ENCODE measurements around the gene SAMD10.
"Not testable (repeated sequence)": the region's sequence is repeated elsewhere in the genome, so short reads cannot be mapped to it uniquely, and the experiment has no call there.

The SAMD10 gene

DNA sequence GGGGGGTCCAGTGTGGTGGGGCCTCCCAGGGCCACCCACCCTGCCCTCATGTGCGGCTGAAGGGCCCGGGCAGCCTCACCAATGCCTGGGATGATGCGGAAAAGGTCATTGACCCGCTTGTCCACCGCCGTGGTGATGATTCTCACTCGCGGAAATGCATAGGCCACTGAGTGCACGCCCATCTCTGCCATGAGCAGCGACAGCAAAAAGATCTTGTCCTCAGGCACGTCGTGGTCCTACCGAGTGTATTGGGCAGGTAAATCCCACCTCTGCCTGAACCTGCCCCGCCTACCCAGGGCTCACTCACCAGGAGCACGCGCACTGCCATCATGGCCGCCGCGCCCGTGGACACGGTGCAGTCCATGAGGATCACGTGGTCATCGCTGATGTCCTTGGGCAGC is 39.4 kb downstream of the SAMD10 start:
- DNase-seq: no peak

DNA sequence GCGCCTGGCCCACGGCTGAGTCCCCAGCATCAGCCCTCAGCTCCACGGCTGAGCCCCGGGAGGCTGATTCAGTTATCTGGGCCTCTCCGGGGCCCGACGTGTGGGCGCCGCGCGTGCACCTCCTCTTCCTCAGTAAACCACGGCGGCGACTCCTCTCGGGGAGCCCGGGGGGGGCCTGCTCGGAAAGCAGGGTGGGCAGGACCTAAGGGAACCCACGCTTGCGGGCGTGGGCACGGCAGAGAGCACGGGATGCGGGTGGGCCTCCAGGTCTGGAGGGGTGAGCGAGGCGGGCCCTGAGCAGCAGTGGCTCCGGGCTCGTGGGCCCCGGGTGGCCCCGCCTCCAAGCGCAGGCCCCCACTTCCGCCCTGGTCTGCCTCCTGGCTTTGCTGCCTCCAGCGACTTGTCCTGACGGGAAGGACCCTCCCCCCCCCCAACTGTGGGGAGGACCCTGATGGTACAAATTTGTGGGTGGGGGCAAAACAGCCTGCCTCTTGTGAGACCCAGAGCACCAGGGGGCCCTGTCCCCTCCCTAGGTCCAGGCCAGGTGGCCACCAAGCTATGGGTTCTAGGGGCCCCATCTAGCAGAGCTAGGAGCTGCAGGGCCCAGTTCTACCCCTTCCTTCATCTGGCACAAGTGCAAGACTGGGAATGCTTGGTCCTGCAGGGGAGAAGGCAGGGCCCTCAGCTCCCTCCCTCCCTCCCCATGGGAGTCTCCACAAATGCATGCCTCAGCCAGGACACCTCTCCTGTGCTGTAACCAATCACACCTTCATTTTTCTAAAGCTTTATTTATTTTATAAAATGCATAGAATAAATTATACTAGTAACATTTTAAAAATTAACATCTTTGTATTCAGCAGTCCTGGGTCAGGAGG is 40.1 kb downstream of the SAMD10 start:
- no peak for DNase-seq

DNA sequence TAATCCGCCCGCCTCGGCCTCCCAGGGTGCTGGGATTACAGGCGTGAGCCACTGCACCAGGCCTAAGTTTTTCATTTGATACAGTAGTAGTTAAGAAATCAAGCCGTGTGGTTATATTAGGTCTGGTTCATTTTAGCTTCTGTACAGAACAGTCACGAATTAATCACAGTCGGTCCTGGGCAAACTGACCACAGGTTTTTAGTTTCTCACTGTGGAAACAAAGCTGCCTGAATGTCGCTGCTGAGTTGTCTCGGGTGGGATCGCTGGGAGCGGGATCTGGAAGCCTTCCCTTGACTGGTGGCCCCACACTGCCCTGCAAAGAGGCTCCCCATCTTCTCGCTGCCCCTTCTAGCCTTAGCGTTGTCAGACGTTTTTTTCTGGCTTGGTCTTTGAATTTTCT is 41.8 kb downstream of the SAMD10 start:
- no peak for DNase-seq

- no peak for DNase-seq
Observed at GRCh38 chr20:63935447-63935846, 44.0 kb downstream of the SAMD10 start.

- DNase-seq: no peak
Observed at GRCh38 chr20:63934271-63935068, 45.0 kb downstream of the SAMD10 start.

DNA sequence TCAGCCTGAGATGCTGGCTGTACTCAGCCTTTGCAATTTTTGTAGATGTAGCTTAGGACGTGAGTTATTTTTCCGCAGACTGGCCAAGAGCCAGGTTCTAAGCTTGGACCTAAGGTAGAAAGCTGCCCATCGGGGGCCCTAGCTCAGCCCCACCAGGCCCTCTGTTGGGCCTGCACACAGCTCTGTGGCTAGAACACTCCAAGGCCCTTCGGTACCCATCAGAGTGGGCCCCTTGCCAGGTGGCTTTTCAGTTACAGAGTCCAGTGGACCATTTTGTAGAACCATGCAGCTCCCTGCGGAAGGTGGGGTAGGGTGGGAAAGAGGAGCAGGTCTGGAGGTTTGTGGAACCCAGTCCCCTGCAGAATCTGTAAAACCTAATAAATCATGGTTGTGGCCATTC is 45.8 kb downstream of the SAMD10 start:
- no peak for DNase-seq

DNA sequence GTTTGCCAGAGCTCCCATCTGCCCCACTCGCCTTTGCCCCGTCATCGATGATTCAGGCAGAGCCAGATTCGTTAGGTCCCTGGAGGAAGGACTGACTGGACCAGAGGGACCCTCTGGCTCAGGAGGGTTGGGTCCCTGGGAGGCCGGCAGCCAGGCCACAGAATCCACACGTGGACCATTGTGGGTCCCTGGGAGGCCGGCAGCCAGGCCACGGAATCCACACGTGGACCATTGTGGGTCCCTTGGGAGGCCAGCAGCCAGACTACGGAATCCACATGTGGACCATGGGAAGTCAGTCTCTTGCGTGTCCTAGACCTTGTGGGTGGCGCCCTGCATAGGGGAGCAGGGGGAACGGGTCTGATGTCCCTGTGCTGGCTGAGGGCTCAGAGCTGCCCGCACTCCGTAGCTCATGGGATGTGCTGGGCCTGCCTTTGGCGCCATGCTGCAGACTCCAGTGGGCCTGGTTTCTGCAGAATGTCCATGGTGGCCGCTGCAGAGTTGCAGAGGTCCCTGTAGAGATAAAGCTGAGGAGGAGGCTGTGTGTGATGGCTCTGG is 46.8 kb downstream of the SAMD10 start:
- DNase-seq: no peak

DNA sequence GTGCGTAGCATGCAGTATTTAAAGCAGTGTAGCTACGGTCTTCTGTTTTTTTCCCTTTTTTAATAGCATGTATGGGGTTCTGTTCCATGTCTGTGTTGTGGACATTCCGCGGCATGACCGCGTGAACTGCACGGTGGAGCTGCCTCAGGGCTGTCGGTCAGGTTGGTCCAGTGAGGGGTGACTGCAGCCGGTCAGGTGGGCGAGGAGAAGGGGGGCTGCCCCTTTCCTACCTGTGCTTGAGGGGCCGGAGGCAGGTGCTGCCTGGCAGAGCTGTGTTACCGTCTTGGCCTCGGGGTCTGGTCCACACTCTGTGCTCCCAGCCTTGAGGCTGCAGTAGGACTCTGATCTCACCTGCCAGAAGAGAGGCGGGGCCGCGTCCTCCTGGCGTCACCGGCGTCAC is 47.7 kb downstream of the SAMD10 start:
- no peak for DNase-seq

- no peak for DNase-seq
Observed at GRCh38 chr20:63930971-63931553, 48.4 kb downstream of the SAMD10 start.

DNA sequence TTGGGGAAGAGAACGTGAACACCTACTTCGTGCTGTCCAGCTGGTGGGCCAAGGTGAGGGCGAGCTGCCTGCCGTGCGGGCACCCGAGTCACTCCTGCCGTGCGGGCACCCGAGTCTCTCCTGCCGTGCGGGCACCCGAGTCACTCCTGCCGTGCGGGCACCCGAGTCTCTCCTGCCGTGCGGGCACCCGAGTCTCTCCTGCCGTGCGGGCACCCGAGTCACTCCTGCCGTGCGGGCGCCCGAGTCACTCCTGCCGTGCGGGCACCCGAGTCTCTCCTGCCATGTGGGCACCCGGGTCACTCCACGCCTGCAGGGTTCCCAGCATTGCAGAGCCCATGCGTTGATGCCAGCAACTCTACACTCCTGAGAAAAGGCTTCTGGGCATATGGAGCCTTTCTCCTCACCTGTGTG is 50.0 kb downstream of the SAMD10 start:
- DNase-seq: not testable (repeated sequence)

DNA sequence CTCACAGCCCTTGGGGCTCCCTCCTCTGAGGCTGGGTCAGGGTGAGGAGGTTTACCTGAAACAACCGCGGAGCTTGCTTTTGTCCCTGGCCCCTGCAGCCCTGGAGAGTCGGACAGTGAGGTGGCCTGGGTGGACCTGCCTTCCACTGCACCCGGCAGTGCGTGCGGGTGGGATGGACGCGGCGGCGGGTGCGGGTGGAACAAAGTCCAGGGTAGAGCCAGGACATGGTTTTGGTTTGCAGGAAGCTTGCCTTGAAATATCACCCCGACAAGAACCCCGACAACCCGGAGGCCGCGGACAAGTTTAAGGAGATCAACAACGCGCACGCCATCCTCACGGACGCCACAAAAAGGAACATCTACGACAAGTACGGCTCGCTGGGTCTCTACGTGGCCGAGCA is 50.4 kb downstream of the SAMD10 start:
- DNase-seq: no peak

GRCh38 chr20:63926298-63926697 is 53.1 kb downstream of the SAMD10 start:
- no peak for DNase-seq

GRCh38 chr20:63924241-63924640 is 55.2 kb downstream of the SAMD10 start:
- no peak for DNase-seq
